Naive thymus-derived CD8-positive, alpha-beta T cell (primary cell): Measurements from ENCODE around the gene LRRC8C. TPM values are rescaled to one million over a fixed set of nuclear protein-coding genes. Genes with fewer than 3 reads are reported as not detected.

ENCODE experiments used
- ATAC-seq, 2 donors: fragments of 150-1000 bp; cut with Tn5 transposase in 1 of 2; sonication (Bioruptor Pico), chemical (Tn5 transposase) in 1 of 2; 1 replicate in 1 of 2; 2 replicates in 1 of 2; pipeline ENCODE4 v1.10.0; 2021; ENCODE audit warnings: mild to moderate bottlenecking in 2 of 2, moderate library complexity in 2 of 2
- POLR2A ChIA-PET: fragments of 350-600 bp; sonication (Branson Sonifier 250); formaldehyde crosslinking; loops from one replicate; lab custom pipeline; 2021; ENCODE audit warnings: antibody characterized with exemption; lab: Charles Lee
- DNase-seq, 10 donors: peaks; one replicate each; pipeline versions ENCODE4 v3.0.0 to v3.0.0-alpha.2; 2020 to 2022
- H3K27ac Mint-ChIP-seq, 10 donors: one replicate each; pipeline ENCODE4 v1.8.0; 2020 to 2022; ENCODE audit warnings: mild to moderate bottlenecking in 10 of 10, mixed read lengths in 10 of 10, moderate library complexity in 4 of 10, inconsistent platforms in 1 of 10
- H3K27me3 Mint-ChIP-seq, 5 donors: one replicate each; pipeline ENCODE4 v1.8.0; 2021 to 2022; ENCODE audit warnings: mixed read lengths in 5 of 5
- H3K36me3 Mint-ChIP-seq, 3 donors: one replicate each; pipeline ENCODE4 v1.8.0; 2020 to 2022; ENCODE audit warnings: mixed read lengths in 3 of 3, mild to moderate bottlenecking in 2 of 3, inconsistent platforms in 1 of 3
- H3K4me1 Mint-ChIP-seq, 4 donors: one replicate each; pipeline ENCODE4 v1.8.0; 2021 to 2022; ENCODE audit warnings: mixed read lengths in 4 of 4
- H3K4me3 Mint-ChIP-seq, 10 donors: one replicate each; pipeline ENCODE4 v1.8.0; 2020 to 2022; ENCODE audit warnings: mild to moderate bottlenecking in 10 of 10, mixed read lengths in 10 of 10, moderate library complexity in 6 of 10, inconsistent platforms in 1 of 10
- H3K9me3 Mint-ChIP-seq, 9 donors: one replicate each; pipeline ENCODE4 v1.8.0; 2020 to 2022; ENCODE audit warnings: mixed read lengths in 9 of 9, mild to moderate bottlenecking in 3 of 9, inconsistent platforms in 1 of 9, moderate library complexity in 1 of 9
- polyA plus RNA-seq, 3 donors: library from polyadenylated mRNA; unstranded; fragments of 300-500 nt; fragmentation: Illumina TruSeq; gene quantifications; one replicate each; pipeline ENCODE4 v1.2.3, GENCODE V29; 2021
- total RNA-seq, 8 experiments: library from RNA in 2 of 8; stranded (reverse) in 2 of 8; gene quantifications; one replicate each; pipeline ENCODE4 v1.2.3 and lab custom pipeline; 2021 to 2026

The LRRC8C gene
- total and polyA plus RNA-seq, 5 experiments from 2014 or later: 10.0 to 53.3 (median 19.2) TPM

DNA sequence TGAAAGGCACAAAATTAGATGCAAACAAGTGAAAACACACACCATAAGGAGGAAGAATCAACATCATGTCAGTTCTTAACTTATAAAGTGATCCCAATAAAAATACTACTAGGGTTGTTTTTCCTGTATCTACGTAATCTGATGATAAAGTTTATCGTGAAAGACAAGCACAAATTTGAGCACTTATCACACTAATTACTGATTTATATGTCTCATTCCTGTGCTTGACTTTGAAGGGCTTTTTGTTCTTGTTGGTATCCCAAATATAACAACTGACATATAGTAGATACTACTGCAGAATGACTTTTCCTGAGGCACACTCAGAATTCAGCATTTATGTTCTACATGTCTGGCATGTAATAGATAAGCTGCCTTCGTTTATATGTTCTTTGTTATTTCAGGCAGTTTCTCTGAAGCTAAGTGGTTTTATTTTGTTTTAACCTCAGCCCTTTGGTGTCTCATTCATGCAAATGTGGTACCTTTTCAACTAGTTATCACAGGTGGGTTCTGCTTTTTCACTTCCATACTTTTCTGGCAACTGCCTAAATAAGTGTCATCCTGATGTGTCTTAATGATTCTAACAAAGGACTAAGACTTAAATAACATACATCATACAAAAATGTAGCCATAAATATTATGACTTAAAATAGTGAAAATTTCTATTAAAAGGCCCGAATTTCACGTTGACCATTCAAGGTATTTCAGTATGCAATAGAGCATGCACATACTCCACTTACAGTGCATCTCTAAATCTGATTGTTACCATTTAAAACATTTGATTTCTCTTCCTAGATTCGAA lies 73.2 kb downstream of the LRRC8C start:
- Mint-ChIP-seq H3K4me1 (peaks cover 25 to 73% (median 55%) of the 10 kb centered on the region in 4 donors), H3K36me3 (peaks cover 8 to 50% (median 26%) of the 10 kb centered on the region in 3 donors), H3K9me3 (peaks cover 0 to 3% (median 0%) of the 10 kb centered on the region in 9 donors), H3K27me3 (no peaks in the 10 kb centered on the region), H3K4me3 (no peak overlapping the region), H3K27ac (peak overlapping the region in 7 of 10 donors; percentile 9 to 68 (median 46))
- POLR2A ChIA-PET: interaction anchor here (1.0 kb wide), 1 partner anchor 138 kb away, joined by 3 read pairs; no protein-coding TSS in a partner anchor
- DNase-seq: no peak
- ATAC-seq: no peak

DNA sequence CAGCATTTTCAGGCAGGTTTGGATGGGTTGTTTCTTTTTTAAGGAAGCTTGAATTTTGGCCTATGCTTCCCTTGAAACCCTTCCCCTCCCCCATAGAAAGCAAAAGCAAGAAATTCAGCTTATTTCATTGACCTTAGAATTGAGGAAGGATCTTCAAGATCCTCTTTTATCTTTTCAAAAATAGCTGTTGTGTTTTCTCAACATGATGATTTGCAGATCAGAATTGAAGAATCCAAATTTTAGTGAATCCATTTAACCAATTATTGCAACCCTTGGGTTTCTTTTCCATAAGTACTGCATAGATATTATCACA lies 73.7 kb downstream of the LRRC8C start:
- no peak overlapping the region for H3K4me3 Mint-ChIP-seq
- peak overlapping the region in 4 of 10 donors; percentile 9 to 67 (median 56) for H3K27ac Mint-ChIP-seq
- no peak for DNase-seq
- H3K36me3 Mint-ChIP-seq: peaks cover 8 to 49% (median 26%) of the 10 kb centered on the region in 3 donors
- peaks cover 23 to 73% (median 55%) of the 10 kb centered on the region in 4 donors for H3K4me1 Mint-ChIP-seq
- no peaks in the 10 kb centered on the region for H3K27me3 Mint-ChIP-seq
- peaks cover 0 to 3% (median 0%) of the 10 kb centered on the region in 9 donors for H3K9me3 Mint-ChIP-seq
- ATAC-seq: no peak
- POLR2A ChIA-PET: interaction anchor here (0.5 to 1.0 kb wide), 2 partner anchors 23 to 137 kb away, joined by 3 to 4 read pairs; no protein-coding TSS in a partner anchor

DNA sequence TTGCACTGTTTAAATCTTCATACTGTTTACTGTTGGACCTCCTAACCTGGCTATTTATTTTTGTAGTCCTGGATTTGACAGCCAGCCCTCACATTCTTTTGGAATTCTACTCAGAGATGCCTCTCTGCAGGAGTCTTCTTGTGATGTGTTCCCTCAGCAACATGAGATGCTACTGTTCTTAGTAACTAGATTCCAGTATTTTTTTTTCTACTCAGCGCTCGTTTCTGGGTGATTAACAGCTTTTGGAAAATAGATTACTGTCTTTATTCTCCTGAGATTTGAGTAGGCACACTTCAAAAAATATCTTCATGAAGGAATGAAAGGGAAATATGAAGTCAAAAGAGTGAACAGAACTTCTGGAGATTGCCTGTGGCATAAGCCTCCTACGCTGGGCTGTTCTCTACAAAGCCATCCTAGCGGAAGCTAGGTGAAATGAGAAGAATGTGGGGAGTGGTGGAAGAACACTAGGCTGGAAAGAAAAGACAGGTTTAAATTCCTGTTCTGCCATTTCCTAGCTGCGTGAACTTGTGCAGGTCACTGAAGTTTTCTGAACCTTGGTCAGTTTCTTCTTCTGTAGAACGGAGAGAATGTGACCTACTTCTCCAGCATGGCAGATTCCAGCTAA lies 75.9 kb downstream of the LRRC8C start:
- no peak for ATAC-seq
- H3K9me3 Mint-ChIP-seq: peaks cover 0 to 3% (median 0%) of the 10 kb centered on the region in 9 donors
- H3K36me3 Mint-ChIP-seq: peaks cover 4 to 61% (median 42%) of the 10 kb centered on the region in 3 donors
- POLR2A ChIA-PET: interaction anchor here (1.1 to 1.6 kb wide), 3 partner anchors 10 to 57 kb away, joined by 3 to 4 read pairs (median 4); no protein-coding TSS in a partner anchor
- no peaks in the 10 kb centered on the region for H3K27me3 Mint-ChIP-seq
- H3K4me3 Mint-ChIP-seq: no peak overlapping the region
- H3K4me1 Mint-ChIP-seq: peaks cover 18 to 60% (median 43%) of the 10 kb centered on the region in 4 donors
- H3K27ac Mint-ChIP-seq: peak overlapping the region in 8 of 10 donors; percentile 7 to 82 (median 65)
- no peak for DNase-seq

DNA sequence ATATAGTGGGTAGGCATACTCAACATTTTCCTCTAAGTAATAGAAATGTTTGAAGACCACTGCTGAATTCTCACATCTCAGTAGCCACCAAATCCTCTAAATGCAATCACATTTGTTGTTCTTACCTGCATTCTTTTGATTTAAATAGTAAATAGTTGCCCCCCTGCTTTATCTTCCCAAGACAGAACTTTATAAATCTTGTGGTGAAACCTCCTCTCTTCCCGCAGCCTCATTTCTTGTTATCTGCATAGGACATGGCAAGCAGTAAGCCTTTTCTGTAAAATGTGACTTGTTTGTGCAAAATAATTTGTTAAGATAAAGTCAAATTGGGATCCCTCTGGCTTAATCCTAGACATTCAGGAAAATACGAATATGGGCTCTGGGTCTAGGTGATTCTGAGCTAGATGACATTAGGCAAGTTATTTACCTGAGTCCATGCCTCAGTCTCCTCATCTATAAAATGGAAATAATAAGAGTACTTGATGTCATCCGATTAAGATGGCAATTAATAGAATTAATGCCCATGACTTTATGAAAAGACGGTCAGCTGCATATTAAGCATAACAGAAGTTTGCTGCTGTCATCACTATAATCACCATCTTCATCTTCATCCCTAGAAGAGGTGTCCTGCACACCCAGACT lies 77.7 kb downstream of the LRRC8C start:
- POLR2A ChIA-PET: no interaction called here
- Mint-ChIP-seq H3K27me3 (no peaks in the 10 kb centered on the region), H3K4me3 (no peak overlapping the region), H3K9me3 (no peaks in the 10 kb centered on the region), H3K27ac (peak overlapping the region in 8 of 10 donors; percentile 11 to 70 (median 62)), H3K36me3 (peaks cover 0 to 69% (median 44%) of the 10 kb centered on the region in 3 donors), H3K4me1 (peaks cover 22 to 67% (median 42%) of the 10 kb centered on the region in 4 donors)
- DNase-seq (no peak), ATAC-seq (no peak)

DNA sequence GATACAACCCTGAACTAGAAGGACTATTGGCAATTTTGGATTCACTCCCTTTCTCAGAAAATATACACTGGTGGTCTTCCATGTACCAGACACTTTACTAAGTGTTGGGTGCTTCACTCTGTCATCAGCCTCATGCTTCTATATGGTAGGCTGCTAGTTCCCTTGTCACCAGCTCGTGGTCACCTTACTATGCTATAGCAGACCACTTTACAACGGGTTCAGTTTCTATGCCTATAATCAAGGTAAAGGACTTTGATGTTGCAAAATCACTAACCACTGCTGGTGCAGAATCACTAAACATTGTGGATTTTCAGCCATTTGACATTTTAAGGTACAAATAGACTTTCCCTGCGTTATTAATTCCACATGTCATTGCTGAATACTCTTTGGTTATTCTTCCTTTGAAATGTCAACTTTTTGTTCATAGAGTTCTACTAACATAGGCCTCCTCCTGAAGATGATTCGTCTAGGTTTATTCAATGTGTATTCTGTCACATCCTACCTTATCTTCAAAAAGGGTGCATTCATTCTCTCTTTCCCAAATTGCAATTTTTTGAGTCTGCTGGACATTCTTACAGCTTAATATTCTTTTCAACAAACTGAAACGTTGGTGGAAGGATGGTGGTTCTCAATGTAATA lies 78.3 kb downstream of the LRRC8C start:
- H3K4me3 Mint-ChIP-seq: no peak overlapping the region
- peaks cover 0 to 73% (median 47%) of the 10 kb centered on the region in 3 donors for H3K36me3 Mint-ChIP-seq
- DNase-seq (no peak), ATAC-seq (no peak)
- no peaks in the 10 kb centered on the region for H3K9me3 Mint-ChIP-seq
- H3K27me3 Mint-ChIP-seq: no peaks in the 10 kb centered on the region
- peak overlapping the region in 7 of 10 donors; percentile 14 to 69 (median 53) for H3K27ac Mint-ChIP-seq
- POLR2A ChIA-PET: no interaction called here
- peaks cover 22 to 66% (median 38%) of the 10 kb centered on the region in 4 donors for H3K4me1 Mint-ChIP-seq

DNA sequence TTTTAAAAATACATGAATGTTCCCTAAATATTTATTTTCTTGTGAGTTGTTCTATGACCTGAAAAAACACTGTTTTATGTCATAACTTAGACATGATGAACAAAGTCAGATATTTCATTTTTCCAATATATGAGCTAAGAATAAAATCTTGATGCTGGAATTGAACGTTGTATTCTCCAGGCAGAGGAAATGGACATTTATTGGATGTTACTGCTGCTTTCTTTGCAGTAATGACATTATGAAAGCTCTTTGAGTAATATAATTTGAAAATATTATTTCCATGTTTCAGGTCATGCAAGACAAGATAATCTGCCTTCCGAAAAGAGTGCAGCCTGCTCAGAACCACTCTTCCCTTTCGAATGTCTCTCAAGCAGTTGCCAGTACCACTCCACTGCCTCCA lies 79.5 kb downstream of the LRRC8C start:
- H3K4me1 Mint-ChIP-seq: peaks cover 22 to 56% (median 37%) of the 10 kb centered on the region in 4 donors
- H3K36me3 Mint-ChIP-seq: peaks cover 0 to 75% (median 47%) of the 10 kb centered on the region in 3 donors

DNA sequence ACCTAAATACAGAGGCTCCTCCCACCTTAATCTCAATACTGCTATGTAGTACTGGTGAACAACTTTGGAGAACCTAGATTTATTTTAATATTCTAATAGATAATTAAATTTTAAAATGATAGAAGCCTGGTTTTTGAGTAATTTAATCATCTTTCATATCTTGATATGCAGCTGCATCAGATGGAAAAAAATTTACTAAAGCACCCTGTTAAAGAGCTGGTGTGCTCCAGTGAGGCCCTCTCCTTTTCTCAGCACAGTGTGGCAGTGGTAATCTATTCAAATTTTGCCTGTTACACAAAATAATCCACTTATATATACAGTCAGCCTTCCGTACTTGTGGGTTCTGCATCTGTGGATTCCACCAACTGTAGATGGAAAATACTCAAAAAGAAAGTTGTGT lies 82.8 kb downstream of the LRRC8C start:
- Mint-ChIP-seq H3K36me3 (peaks cover 0 to 68% (median 38%) of the 10 kb centered on the region in 3 donors), H3K4me1 (peaks cover 20 to 57% (median 54%) of the 10 kb centered on the region in 4 donors), H3K9me3 (no peaks in the 10 kb centered on the region), H3K27me3 (no peaks in the 10 kb centered on the region), H3K4me3 (no peak overlapping the region), H3K27ac (peak overlapping the region in 1 of 10 donors; percentile 13)
- POLR2A ChIA-PET: no interaction called here
- ATAC-seq (no peak), DNase-seq (no peak)

More for the DNA sequence above, 79.5 kb downstream of the LRRC8C start:
- Mint-ChIP-seq H3K9me3 (no peaks in the 10 kb centered on the region), H3K4me3 (no peak overlapping the region), H3K27ac (peak overlapping the region in 5 of 10 donors; percentile 14 to 74 (median 43)), H3K27me3 (no peaks in the 10 kb centered on the region)
- DNase-seq (no peak), ATAC-seq (no peak)
- POLR2A ChIA-PET: no interaction called here

DNA sequence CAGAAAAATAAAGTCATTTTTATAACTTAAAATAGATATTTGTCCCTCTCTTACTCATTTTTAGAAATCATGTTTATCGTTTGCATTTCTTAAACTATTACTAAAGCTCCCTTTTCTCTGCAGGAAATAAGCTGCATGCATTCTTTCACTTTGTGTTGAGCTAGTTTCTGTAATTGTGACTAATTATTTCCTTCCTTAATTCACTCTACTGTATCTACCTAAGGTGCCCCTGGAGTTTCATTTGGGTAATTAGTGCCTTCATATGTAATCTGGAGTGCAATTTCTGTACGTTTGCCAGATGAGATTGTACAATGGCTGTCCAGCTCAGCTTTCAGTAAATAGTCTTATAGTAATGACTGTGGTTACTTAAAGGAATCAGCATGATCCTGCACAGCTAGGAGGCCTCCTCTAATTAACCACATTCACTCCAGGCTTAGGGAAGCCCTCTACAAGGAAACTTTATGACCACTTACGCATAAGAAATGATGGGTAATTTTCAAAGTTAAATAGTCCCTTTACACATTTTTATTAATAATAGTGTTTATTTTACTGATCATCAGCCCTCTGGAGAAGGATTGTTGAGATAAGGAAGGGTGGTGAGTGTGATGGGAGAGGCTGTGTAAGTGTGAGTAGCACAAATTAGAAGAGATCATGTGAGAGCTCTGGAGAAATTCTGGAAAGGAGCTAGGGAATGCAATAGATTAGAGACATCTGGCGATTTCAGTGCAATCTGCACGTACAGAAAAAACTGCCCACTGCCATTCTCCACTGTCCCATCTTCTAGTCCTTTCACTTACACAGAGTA lies 86.8 kb downstream of the LRRC8C start:
- Mint-ChIP-seq H3K4me3 (peak overlapping the region; percentile 23 to 77 (median 56)), H3K27ac (peak overlapping the region in 9 of 10 donors; percentile 7 to 98 (median 86)), H3K9me3 (no peaks in the 10 kb centered on the region), H3K27me3 (no peaks in the 10 kb centered on the region), H3K4me1 (peaks cover 20 to 83% (median 60%) of the 10 kb centered on the region in 4 donors), H3K36me3 (peaks cover 0 to 31% (median 10%) of the 10 kb centered on the region in 3 donors)
- DNase-seq (no peak), ATAC-seq (peak; percentile 72 to 75)
- POLR2A ChIA-PET: interaction anchor here (0.7 to 1.8 kb wide), 9 partner anchors 9 to 112 kb away, joined by 3 to 9 read pairs (median 4); partner anchors contain the start of gene LRRC8C

DNA sequence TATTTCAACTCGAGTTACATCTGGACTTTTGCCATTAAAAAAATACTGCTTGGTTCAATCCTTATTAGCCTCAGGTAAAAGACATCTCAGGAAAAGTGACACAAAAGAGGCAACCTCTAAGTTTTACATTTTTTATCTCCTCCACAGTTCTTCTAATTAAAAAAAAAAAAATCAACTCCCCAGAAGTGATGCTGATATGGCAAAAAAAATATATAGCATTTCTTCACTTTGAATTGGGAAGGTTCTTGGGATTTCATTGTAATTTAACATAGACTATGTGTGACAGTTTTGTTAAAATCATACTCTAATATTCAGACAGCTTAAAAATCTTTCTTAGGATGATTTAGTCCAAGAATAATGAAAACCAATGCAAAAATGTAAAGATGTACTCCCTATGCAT lies 87.9 kb downstream of the LRRC8C start:
- Mint-ChIP-seq H3K27ac (peak overlapping the region in 7 of 10 donors; percentile 9 to 91 (median 79)), H3K4me1 (peaks cover 26 to 89% (median 65%) of the 10 kb centered on the region in 4 donors), H3K4me3 (peak overlapping the region in 4 of 10 donors; percentile 12 to 58 (median 52)), H3K9me3 (no peaks in the 10 kb centered on the region), H3K27me3 (no peaks in the 10 kb centered on the region), H3K36me3 (peaks cover 0 to 22% (median 6%) of the 10 kb centered on the region in 3 donors)
- POLR2A ChIA-PET: interaction anchor here (1.0 to 1.2 kb wide), 3 partner anchors 10 to 42 kb away, joined by 3 to 5 read pairs (median 4); no protein-coding TSS in a partner anchor
- ATAC-seq (no peak), DNase-seq (no peak)

DNA sequence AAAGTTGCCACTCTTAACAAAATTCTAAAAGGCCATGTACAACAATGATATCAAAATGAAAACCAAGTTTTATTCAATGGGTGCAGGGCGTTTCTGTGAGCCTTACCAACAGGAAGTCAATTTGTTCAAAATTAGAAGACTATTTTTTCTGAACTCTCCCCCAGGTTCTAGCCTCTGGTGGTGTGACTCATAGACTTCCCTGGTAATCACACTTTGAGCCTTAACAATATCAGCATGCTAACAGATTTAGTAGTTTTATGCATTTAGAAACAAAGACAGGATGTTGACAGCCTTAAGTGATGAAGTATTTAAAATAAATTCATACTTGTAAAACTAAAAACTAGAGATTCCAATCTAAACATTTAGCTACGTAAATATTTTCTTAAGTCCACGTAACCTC lies 88.4 kb downstream of the LRRC8C start:
- ATAC-seq (peak; percentile 62 to 67), DNase-seq (peak in 2 of 10 donors; percentile 3 to 15)
- no peaks in the 10 kb centered on the region for H3K27me3 Mint-ChIP-seq
- H3K9me3 Mint-ChIP-seq: no peaks in the 10 kb centered on the region
- H3K27ac Mint-ChIP-seq: peak overlapping the region in 6 of 10 donors; percentile 23 to 91 (median 76)
- POLR2A ChIA-PET: interaction anchor here (0.9 to 1.2 kb wide), 5 partner anchors 27 to 114 kb away, joined by 3 to 7 read pairs (median 3); no protein-coding TSS in a partner anchor
- peaks cover 0 to 22% (median 5%) of the 10 kb centered on the region in 3 donors for H3K36me3 Mint-ChIP-seq
- peak overlapping the region in 8 of 10 donors; percentile 8 to 58 (median 36) for H3K4me3 Mint-ChIP-seq
- peaks cover 30 to 92% (median 69%) of the 10 kb centered on the region in 4 donors for H3K4me1 Mint-ChIP-seq

DNA sequence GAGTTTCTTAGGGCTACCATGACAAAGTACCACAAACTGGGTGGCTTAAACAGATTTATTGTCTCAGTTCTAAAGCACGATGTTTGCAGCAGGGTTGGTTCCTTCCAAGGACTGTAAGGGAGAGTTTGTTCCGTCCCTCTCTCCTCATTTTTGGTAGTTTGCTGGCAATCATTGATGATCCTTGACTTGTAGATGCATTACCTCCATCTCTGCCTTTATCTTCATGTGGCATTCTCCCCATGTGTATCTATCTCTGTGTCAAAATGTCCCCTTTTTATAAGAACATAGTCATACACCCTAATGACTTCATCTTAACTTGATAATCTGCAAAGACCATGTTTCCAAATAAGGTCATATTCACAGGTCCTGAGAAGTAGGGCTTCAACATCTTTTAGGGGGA lies 90.2 kb downstream of the LRRC8C start:
- Mint-ChIP-seq H3K9me3 (no peaks in the 10 kb centered on the region), H3K36me3 (peaks cover 0 to 9% (median 7%) of the 10 kb centered on the region in 3 donors), H3K4me1 (peaks cover 32 to 88% (median 70%) of the 10 kb centered on the region in 4 donors), H3K27ac (peak overlapping the region in 4 of 10 donors; percentile 36 to 80 (median 69)), H3K27me3 (no peaks in the 10 kb centered on the region), H3K4me3 (no peak overlapping the region)
- DNase-seq: no peak
- ATAC-seq: no peak
- POLR2A ChIA-PET: no interaction called here
